Fibroblast of villous mesenchyme (primary cell): ENCODE data around the gene SKAP1. TPM values are rescaled to one million over a fixed set of nuclear protein-coding genes. Genes with fewer than 3 reads are reported as not detected.
A peak's percentile ranks its signal among the peaks of the same experiment; 100 is the strongest.
"Not testable (repeated sequence)": the region's sequence is repeated elsewhere in the genome, so short reads cannot be mapped to it uniquely, and the experiment has no call there.

Experiments used
- DNase-seq: peaks from one replicate; pipeline ENCODE4 v3.0.0-alpha.2; 2010; ENCODE audit warnings: low read depth
- H3K4me3 ChIP-seq: 2 replicates; pipeline ENCODE4 v1.5.1; 2011; ENCODE audit warnings: low read depth, mild to moderate bottlenecking, low read length
- total RNA-seq: library from RNA; depleted of rRNA; stranded (reverse); fragments of >200 nt; gene quantifications from 2 replicates; pipeline ENCODE4 v1.2.3, GENCODE V29; 2012
- TF ChIP-seq, protein P1 (sequence below): IDR thresholded peaks from 2 replicates; pipeline ENCODE4 v1.5.1; 2012; ENCODE audit warnings: low read depth, mild to moderate bottlenecking, low read length; ENCODE audit not compliant: insufficient read depth

SKAP1 gene
- total RNA-seq, 1 donor: not detected

DNA sequence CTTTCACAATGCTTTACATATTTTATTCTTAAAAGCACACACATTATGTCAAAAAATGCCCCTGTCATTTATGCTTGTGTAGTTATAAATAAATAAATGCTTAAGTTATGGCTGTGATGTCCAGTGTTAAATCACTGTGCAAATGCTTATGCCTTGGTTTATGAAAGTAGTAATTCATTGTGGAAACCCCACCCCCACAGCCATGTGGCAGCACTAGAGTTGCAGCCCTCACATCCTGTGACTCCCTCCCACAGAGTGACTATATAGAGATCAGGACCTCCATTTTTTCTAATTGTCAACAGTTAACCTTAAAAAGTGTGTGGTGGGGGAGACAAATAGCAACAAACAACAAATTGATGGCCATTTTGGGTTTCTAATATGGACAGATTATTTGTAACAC lies 2.4 kb downstream of the SKAP1 start:
- DNase-seq: peak; percentile 8
- TF ChIP-seq, protein P1, sequence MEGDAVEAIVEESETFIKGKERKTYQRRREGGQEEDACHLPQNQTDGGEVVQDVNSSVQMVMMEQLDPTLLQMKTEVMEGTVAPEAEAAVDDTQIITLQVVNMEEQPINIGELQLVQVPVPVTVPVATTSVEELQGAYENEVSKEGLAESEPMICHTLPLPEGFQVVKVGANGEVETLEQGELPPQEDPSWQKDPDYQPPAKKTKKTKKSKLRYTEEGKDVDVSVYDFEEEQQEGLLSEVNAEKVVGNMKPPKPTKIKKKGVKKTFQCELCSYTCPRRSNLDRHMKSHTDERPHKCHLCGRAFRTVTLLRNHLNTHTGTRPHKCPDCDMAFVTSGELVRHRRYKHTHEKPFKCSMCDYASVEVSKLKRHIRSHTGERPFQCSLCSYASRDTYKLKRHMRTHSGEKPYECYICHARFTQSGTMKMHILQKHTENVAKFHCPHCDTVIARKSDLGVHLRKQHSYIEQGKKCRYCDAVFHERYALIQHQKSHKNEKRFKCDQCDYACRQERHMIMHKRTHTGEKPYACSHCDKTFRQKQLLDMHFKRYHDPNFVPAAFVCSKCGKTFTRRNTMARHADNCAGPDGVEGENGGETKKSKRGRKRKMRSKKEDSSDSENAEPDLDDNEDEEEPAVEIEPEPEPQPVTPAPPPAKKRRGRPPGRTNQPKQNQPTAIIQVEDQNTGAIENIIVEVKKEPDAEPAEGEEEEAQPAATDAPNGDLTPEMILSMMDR: no peak
- no peak overlapping the region for H3K4me3 ChIP-seq

DNA sequence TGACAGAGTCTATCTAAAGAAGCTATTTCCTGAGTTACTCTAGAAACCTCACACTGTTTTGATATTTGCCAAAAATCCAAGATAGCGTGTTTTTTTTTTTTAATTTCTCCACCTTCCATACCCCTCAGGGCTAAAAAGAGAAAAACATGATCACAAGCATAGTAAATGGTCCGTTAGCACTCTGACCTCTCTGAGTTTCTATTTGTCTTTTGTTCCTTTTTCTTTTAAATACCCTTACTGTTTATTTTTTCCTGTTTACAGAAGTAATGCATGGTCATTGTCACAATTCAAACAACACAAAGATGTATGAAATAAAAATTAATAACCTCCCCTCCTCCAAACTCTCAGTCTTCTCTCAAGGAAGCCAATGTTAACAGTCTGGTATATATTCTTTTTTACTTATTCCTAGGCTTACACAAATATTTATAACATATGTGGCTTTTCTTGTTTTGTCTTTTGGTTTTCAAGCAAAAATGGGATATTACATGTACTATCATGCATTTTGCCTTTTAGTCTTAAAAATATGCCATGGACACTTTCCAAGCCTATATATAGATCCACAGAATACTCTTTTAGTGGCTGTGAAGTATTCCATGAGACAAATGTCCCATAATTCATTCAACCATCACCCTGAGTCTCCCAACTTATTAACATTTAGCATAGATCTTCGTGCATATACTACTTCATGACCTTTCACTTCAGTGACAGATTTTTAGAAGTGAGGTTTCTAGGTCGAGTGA lies 3.1 kb downstream of the SKAP1 start:
- TF ChIP-seq, protein P1: no peak
- DNase-seq: peak; percentile 3
- no peak overlapping the region for H3K4me3 ChIP-seq

DNA sequence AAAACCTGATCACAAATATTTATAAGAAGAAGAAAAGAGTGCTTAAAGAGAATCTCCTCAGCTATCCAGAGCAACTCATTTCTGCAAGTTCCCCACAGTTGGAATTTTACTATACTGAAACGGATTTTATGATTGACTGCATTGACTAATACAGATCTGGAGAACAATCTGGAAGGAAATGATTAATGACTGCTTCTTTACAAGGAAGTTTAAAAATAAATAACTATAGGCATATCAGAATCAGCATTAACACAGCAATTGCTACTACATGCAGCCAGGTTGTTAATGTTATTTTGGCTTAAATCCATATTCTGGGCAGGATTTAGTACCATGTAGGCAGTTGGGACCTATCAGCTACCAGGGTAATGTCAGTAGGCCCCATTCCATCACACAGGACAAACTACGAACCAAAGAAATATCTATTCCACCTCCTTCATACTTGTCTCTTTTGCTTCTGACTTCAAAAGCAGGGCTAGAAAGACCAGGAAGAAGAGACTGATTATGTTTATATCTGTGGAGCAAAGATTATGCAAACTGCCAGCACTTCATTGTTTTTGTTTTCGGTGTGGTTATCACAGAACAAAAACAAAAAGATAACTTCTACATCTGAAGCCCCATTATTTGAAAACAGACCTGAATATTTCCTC lies 3.9 kb downstream of the SKAP1 start:
- H3K4me3 ChIP-seq: no peak overlapping the region
- peak; percentile 17 for DNase-seq
- TF ChIP-seq, protein P1: no peak

DNA sequence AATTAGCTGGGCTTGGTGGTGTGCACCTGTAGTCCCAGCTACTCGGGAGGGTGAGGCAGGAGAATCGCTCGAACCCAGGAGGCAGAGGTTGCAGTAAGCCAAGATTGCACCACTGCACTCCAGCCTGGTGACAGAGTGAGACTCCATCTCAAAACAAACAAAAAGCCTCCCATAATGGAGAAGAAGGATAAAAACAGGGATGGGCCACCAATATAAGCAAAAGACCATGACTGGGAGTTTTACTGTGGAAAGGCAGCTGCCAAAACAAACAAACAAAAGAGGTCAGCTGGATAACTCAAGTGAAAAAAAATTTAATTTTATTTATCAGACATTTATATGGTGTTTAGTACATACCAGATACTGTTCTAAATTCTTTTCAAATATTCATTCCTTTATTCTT lies 8.0 kb downstream of the SKAP1 start:
- not testable (repeated sequence) for DNase-seq, H3K4me3 ChIP-seq

DNA sequence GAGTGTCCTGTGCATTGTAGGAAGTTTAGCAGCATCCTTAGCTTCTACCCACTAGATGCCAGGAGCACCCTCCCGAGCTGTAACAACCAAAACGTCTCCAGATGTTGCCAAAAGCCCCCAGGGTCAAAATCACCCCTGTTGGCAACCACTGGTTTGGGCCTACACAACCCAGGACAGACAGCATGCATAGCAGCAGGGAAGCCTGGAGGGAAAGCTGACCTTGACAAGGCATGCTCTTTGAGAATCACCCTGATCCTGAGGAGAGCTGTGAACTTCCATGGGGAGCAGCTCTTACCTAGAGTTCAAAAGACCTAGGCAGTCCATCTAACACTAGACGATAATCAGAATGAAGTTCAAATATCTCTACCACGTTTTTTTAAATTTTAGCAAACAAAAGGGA lies 9.2 kb downstream of the SKAP1 start:
- H3K4me3 ChIP-seq: no peak overlapping the region
- TF ChIP-seq, protein P1: no peak
- no peak for DNase-seq

DNA sequence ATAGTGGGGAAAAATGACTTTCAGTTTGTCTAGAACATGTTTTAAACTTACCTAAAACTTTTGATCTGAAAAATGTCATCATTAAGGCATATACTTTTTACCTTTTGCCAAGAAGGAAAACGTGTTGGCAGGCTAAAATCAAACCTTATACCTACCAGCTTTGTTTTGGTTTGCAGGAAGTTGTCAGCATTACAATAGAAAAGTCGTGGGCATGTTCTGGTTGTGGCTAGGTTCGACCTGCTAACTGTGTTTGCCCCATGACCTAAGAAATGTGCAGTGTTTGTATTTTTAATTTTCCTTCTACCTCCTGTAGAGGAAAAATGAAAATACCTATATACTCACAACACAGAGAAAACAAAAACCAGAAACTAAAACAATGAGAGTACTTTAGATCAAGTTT lies 13.0 kb downstream of the SKAP1 start:
- DNase-seq: no peak
- TF ChIP-seq, protein P1: no peak
- no peak overlapping the region for H3K4me3 ChIP-seq

DNA sequence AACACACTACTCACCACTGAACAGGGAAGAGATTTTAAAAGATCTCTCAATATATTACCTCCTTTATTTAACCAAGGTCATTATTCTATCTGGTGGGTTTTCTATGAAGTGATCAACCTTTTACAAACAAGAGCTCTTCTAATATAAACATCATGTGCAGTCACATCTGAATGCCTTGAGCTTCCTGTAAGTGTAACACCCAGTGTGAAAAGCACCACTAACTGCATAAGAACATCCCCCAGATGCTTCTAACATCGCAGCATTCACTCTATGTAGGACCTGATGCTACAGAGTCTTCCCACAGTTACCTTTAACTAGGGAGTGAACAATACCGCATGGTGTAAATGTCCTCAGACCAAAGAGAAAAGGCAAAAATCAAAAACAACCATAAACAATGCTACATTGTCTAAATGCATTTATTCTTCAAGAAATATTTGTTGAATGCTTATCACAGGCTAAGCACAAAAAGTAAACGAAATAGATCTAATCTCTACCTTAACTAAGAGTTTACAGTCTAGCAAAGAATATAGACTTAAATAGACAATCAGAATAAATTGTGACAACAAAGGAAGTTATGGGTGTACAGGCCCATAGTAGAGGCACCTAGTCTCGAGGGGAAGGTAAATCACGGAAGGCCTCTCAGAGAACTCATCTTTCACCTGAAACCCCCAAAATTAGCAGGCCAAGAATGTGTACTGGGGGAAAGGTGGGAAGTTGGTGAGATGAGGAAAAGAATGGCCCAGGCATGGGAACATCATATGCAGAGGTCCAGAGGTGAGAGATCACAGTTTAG lies 16.2 kb downstream of the SKAP1 start:
- no peak overlapping the region for H3K4me3 ChIP-seq
- TF ChIP-seq, protein P1: no peak

More for the DNA sequence above, 16.2 kb downstream of the SKAP1 start:
- no peak for DNase-seq
